ENCODE data around the gene PTPN22.

PTPN22 gene

DNA sequence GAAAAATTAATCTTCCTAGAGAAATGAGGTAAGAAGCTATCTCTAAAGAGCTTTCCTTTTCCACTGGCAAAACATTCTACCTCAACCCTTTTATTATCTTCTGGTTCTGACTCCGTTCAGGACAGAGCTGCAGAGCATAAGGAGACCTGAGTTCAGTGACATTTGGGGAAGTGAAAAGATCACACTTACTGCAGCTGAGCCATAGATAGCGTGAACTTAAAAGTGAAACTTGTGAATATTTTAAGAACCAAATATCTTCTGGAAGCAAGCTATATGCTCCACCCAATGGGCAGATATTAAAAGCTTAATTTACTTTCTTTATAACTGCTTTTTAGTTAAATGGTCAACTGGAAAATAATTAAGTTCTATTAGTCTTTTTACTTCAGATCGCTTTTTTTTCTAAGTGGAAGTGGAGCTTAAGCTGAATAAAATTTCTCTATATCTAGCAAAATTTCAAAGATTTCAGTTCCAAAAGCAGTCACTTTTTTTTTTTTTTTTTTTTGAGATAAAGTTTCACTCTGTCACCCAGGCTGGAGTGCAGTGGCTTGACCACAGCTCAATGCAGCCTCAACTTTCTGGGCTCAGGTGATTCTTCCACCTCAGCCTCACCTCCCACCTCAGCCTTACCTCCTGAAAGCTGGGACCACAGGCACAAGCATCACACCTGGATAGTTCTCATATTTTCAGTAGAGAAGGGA is 11.9 kb downstream of the PTPN22 start:
- peak; percentile 85 for DNase-seq (ENCODE audit: low read depth)
- H3K4me3 ChIP-seq (ENCODE audit: low read depth, low read length): peak overlapping the region; percentile 41
- no peak for TF ChIP-seq CTCF (IDR thresholded peaks at IDR 0.05; ENCODE audit: low read depth, low read length, missing control alignments)

- H3K4me3 ChIP-seq (ENCODE audit: low read depth, low read length): no peak overlapping the region; the same call in 1 of the 2 replicates
- DNase-seq (ENCODE audit: low read depth): no peak
- TF ChIP-seq CTCF (IDR thresholded peaks at IDR 0.05; ENCODE audit: low read depth, low read length, missing control alignments): no peak
These were observed 12.5 kb downstream of the PTPN22 start for GRCh38 chr1:113858982-113859381.

DNA sequence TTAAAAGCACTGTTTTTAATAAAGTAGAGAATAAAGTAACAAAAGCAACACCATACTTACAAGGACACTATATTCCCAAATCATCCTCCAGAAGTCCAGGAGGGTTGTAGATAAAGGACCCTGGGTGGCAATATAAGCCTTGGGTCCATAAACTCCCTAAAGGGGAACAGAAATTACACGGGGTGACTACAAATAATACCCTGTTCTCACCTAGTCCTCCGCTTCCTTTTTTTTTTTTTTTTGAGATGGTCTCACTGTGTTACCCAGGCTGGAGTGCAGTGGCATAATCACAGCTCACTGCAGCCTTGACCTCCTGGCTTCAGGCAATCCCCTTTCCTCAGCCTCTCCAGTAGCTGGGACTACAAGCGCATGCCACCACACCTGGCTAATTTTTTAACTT is 13.1 kb downstream of the PTPN22 start:
- H3K4me3 ChIP-seq (ENCODE audit: low read depth, low read length): no peak overlapping the region; the same call in 1 of the 2 replicates
- DNase-seq (ENCODE audit: low read depth): no peak
- TF ChIP-seq CTCF (IDR thresholded peaks at IDR 0.05; ENCODE audit: low read depth, low read length, missing control alignments): no peak

GRCh38 chr1:113857776-113858175 is 13.7 kb downstream of the PTPN22 start:
- H3K4me3 ChIP-seq (ENCODE audit: low read depth, low read length): no peak overlapping the region; the same call in 1 of the 2 replicates
- no peak for TF ChIP-seq CTCF (IDR thresholded peaks at IDR 0.05; ENCODE audit: low read depth, low read length, missing control alignments)
- no peak for DNase-seq (ENCODE audit: low read depth)

DNA sequence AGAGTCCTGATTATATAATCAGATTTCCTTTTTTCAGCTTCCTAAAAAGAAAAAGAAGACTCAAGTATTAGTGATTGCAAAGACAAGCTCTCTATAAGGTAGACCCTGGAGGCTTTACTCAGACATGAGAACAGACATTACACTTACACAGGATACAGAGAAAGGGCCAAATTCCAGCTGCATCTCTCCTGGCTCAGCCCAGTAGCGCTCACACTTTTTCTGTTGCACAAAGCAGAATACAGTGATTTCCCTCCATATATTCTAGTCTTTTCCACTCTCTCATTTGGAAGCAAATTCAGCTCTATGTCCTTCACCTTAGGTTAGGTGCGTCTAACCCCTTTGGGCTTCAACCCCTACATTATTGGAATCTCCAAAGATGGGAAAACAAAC is 15.1 kb downstream of the PTPN22 start:
- no peak for DNase-seq (ENCODE audit: low read depth)
- H3K4me3 ChIP-seq (ENCODE audit: low read depth, low read length): no peak overlapping the region
- no peak for TF ChIP-seq CTCF (IDR thresholded peaks at IDR 0.05; ENCODE audit: low read depth, low read length, missing control alignments)

- TF ChIP-seq CTCF (IDR thresholded peaks at IDR 0.05; ENCODE audit: low read depth, low read length, missing control alignments): no peak
- DNase-seq (ENCODE audit: low read depth): no peak
- H3K4me3 ChIP-seq (ENCODE audit: low read depth, low read length): no peak overlapping the region
These were observed 15.7 kb downstream of the PTPN22 start for GRCh38 chr1:113855630-113856400.

Data from GM12864 (cell line).